GM12878 (cell line): ENCODE data around the gene EMP3. TPM values are rescaled to one million over a fixed set of nuclear protein-coding genes. Genes with fewer than 3 reads are reported as not detected.

Experiments
- ATAC-seq: fragments of 200-7000 bp; cut with Tn5 transposase; 3 replicates; pipeline ENCODE4 v1.9.1; 2020; ENCODE audit warnings: mild to moderate bottlenecking, moderate library complexity
- BruUV-seq: library from RNA; stranded (reverse); fragments of 400-500 nt; replicated peaks from 2 replicates; lab custom pipeline; 2021; lab: Mats Ljungman, UMichigan
- CTCF ChIA-PET: fragments of 300-600 bp; sonication (Branson Sonifier 250); formaldehyde crosslinking; extraction: SDS; loops from one replicate; lab custom pipeline; 2021; ENCODE audit warnings: inconsistent platforms; lab: Yijun Ruan, JAX
- POLR2A ChIA-PET: fragments of 350-600 bp; formaldehyde crosslinking; extraction: SDS; loops from one replicate; lab custom pipeline; 2021; ENCODE audit warnings: inconsistent platforms; lab: Charles Lee
- RAD21 ChIA-PET: fragments of 300-600 bp; sonication (Branson Sonifier 250); formaldehyde crosslinking; loops from one replicate; lab custom pipeline; 2023; ENCODE audit warnings: antibody characterized with exemption; ENCODE audit not compliant: unreplicated experiment; lab: Charles Lee
- SMC1A ChIA-PET: fragments of 300-600 bp; sonication (Branson Sonifier 250); formaldehyde crosslinking; loops from one replicate; lab custom pipeline; 2023; ENCODE audit not compliant: unreplicated experiment, uncharacterized antibody; lab: Charles Lee
- DNase-seq: peaks from one replicate; pipeline ENCODE4 v3.0.0-alpha.2; 2011; ENCODE audit warnings: low read depth, low spot score
- FAIRE-seq: peaks from 3 replicates; lab custom pipeline; 2011; peaks lifted over from hg19 to GRCh38; lab: Jason Lieb, UNC
- H2AFZ ChIP-seq: 2 replicates; pipeline ENCODE4 v1.6.0; 2011; ENCODE audit warnings: low read depth, low read length, control low read depth; ENCODE audit not compliant: control insufficient read depth
- H3K27ac ChIP-seq: 2 replicates; pipeline ENCODE4 v1.5.1; 2011; ENCODE audit warnings: control low read depth; ENCODE audit not compliant: control insufficient read depth, insufficient read depth
- H3K27me3 ChIP-seq, 2 experiments: replicated peaks in 1 of 2; 2 replicates each; pipeline versions ENCODE4 v1.6.0 to v1.6.1; 2011; ENCODE audit warnings: low read length in 1 of 2; ENCODE audit not compliant: control insufficient read depth in 2 of 2, insufficient read depth in 2 of 2
- H3K36me3 ChIP-seq, 2 experiments: 2 replicates each; pipeline ENCODE4 v1.5.1; 2011; ENCODE audit warnings: low read length in 1 of 2; ENCODE audit not compliant: control insufficient read depth in 2 of 2, insufficient read depth in 2 of 2
- H3K4me1 ChIP-seq: 2 replicates; pipeline ENCODE4 v1.6.1; 2011; ENCODE audit warnings: mild to moderate bottlenecking, low read length, moderate library complexity, mixed read lengths; ENCODE audit not compliant: control insufficient read depth, insufficient read depth
- H3K4me2 ChIP-seq: 2 replicates; pipeline ENCODE4 v1.6.0; 2011; ENCODE audit warnings: control low read depth; ENCODE audit not compliant: control insufficient read depth, insufficient read depth
- H3K4me3 ChIP-seq: fragments of 200-600 bp; sonication (generic); 2 replicates; pipeline ENCODE4 v1.5.1; 2016
- H3K79me2 ChIP-seq: 2 replicates; pipeline ENCODE4 v1.6.0; 2011; ENCODE audit warnings: low read length; ENCODE audit not compliant: control insufficient read depth, insufficient read depth
- H3K9ac ChIP-seq: 2 replicates; pipeline ENCODE4 v1.8.0; 2011; ENCODE audit warnings: low read length, control low read depth, mixed read lengths; ENCODE audit not compliant: control insufficient read depth, insufficient read depth
- H3K9me3 ChIP-seq: replicated peaks from 3 replicates; pipeline ENCODE4 v1.5.1; 2011; ENCODE audit warnings: mild to moderate bottlenecking, low read length; ENCODE audit not compliant: control insufficient read depth, insufficient read depth
- H4K20me1 ChIP-seq: 2 replicates; pipeline ENCODE4 v1.6.0; 2011; ENCODE audit not compliant: control insufficient read depth, insufficient read depth
- CBFB ChIP-seq: IDR thresholded peaks from 2 replicates; pipeline ENCODE4 v1.6.1; 2016; ENCODE audit warnings: antibody characterized with exemption, low read depth
- CHD2 ChIP-seq: IDR thresholded peaks from 2 replicates; pipeline ENCODE4 v1.6.1; 2011; ENCODE audit warnings: low read depth, low read length, improper control_type of control experiment, borderline replicate concordance
- KAT2A ChIP-seq: conservative IDR thresholded peaks from 2 replicates; pipeline ENCODE4 v1.6.1; 2011; ENCODE audit warnings: low read depth, low read length; ENCODE audit not compliant: control insufficient read depth
- MYC ChIP-seq: IDR thresholded peaks from 2 replicates; pipeline ENCODE4 v1.6.1; 2011; ENCODE audit warnings: mild to moderate bottlenecking, low read length, moderate library complexity, inconsistent platforms; ENCODE audit not compliant: insufficient read depth, insufficient replicate concordance, insufficient read length, severe bottlenecking
- NFIC ChIP-seq: IDR thresholded peaks from 2 replicates; pipeline ENCODE4 v1.6.1; 2012; ENCODE audit warnings: low read depth, mild to moderate bottlenecking, inconsistent platforms, low read length, moderate library complexity
- POLR2AphosphoS2 ChIP-seq: IDR thresholded peaks from 2 replicates; pipeline ENCODE4 v1.6.1; 2011; ENCODE audit warnings: low read depth, mild to moderate bottlenecking, low read length, improper control_type of control experiment, moderate library complexity
- RB1 ChIP-seq: fragments of 450-650 bp; formaldehyde crosslinking; IDR thresholded peaks from 2 replicates; pipeline ENCODE4 v1.6.1; 2017; ENCODE audit warnings: mild to moderate bottlenecking, borderline replicate concordance
- STAT1 ChIP-seq: fragments of 450-650 bp; conservative IDR thresholded peaks from 2 replicates; pipeline ENCODE4 v1.6.1; 2014; ENCODE audit warnings: antibody characterized with exemption, mild to moderate bottlenecking
- SUPT20H ChIP-seq: IDR thresholded peaks from 2 replicates; pipeline ENCODE4 v1.6.1; 2011; ENCODE audit warnings: low read depth, mild to moderate bottlenecking, low read length, moderate library complexity, borderline replicate concordance; ENCODE audit not compliant: control insufficient read depth
- TAF1 ChIP-seq: IDR thresholded peaks from 2 replicates; pipeline ENCODE4 v1.6.1; 2011; ENCODE audit warnings: mild to moderate bottlenecking, low read depth, low read length, borderline replicate concordance
- TBL1XR1 ChIP-seq: IDR thresholded peaks from 2 replicates; pipeline ENCODE4 v1.6.1; 2012; ENCODE audit warnings: low read depth, low read length, improper control_type of control experiment
- USF2 ChIP-seq: IDR thresholded peaks from 2 replicates; pipeline ENCODE4 v1.6.1; 2011; ENCODE audit warnings: low read depth, low read length, improper control_type of control experiment, borderline replicate concordance
- ZBED1 ChIP-seq: IDR thresholded peaks from 2 replicates; pipeline ENCODE4 v1.6.1; 2016; ENCODE audit warnings: borderline replicate concordance
- ZNF622 ChIP-seq: fragments of 450-650 bp; IDR thresholded peaks from 2 replicates; pipeline ENCODE4 v1.6.1; 2017; ENCODE audit warnings: mild to moderate bottlenecking, inconsistent platforms
- WGBS: methylation state at CpG from one replicate; pipeline ENCODE4 v1.1.6; 2016; ENCODE audit warnings: low lambda C conversion rate; ENCODE audit not compliant: insufficient replicate concordance, insufficient coverage; ENCODE audit errors: missing lambda C conversion rate; 5-methylcytosine and 5-hydroxymethylcytosine counted together
- in situ Hi-C: fragments of 300-500 bp; cut with MboI; formaldehyde crosslinking; loops from 9 replicates; pipeline ENCODE4 v1.14.3; 2018; ENCODE audit warnings: mixed read lengths
- intact Hi-C: fragments of 100-400 bp; cut with micrococcal nuclease; formaldehyde crosslinking; loops from one replicate; pipeline ENCODE4 v1.14.2; 2022; ENCODE audit not compliant: unreplicated experiment
- polyA plus RNA-seq, 11 experiments: library from polyadenylated mRNA; depleted of rRNA in 4 of 11; unstranded in 6 of 11; stranded (reverse) in 5 of 11; fragments of >200 nt; fragmentation: Nextera tagmentation in 4 of 11; fragmentation: Illumina TruSeq in 1 of 11; extraction: Ambion mirVana in 4 of 11; extraction: Trizol in 1 of 11; gene quantifications; 1 replicate in 1 of 11; 2 replicates in 10 of 11; pipeline versions ENCODE4 v1.2.1 to v1.2.3, GENCODE V29; 2011 to 2016; ENCODE audit warnings: inconsistent platforms in 2 of 11, missing spikeins in 2 of 11, low read depth in 1 of 11
- total RNA-seq, 4 experiments: library from RNA; depleted of rRNA in 3 of 4; stranded (reverse); fragments of >200 nt in 3 of 4; fragmentation: Illumina TruSeq in 1 of 4; extraction: Trizol in 1 of 4; gene quantifications; 2 replicates each; pipeline versions ENCODE4 v1.2.1 to v1.2.3, GENCODE V29; 2013 to 2021
- TF ChIP-seq, protein P1 (sequence below): fragments of 450-650 bp; IDR thresholded peaks from 2 replicates; pipeline ENCODE4 v1.6.1; 2017; ENCODE audit warnings: borderline replicate concordance
- TF ChIP-seq, protein P2 (sequence below), 3 experiments: IDR thresholded peaks in 2 of 3; conservative IDR thresholded peaks in 1 of 3; 2 replicates each; pipeline ENCODE4 v1.5.1; 2011; ENCODE audit warnings: low read depth in 3 of 3, low read length in 3 of 3, mild to moderate bottlenecking in 3 of 3, control low read depth in 2 of 3, moderate library complexity in 2 of 3, inconsistent platforms in 1 of 3, mixed read lengths in 1 of 3; ENCODE audit not compliant: control insufficient read depth in 2 of 3, insufficient read depth in 1 of 3; ENCODE audit errors: extremely low read depth in 1 of 3

Gene EMP3
- total and polyA plus RNA-seq, 10 of the 15 experiments (the other 5 are each of a cell fraction or from before 2014, with no cell fraction given), result 53.2 to 224 (median 134) TPM

DNA sequence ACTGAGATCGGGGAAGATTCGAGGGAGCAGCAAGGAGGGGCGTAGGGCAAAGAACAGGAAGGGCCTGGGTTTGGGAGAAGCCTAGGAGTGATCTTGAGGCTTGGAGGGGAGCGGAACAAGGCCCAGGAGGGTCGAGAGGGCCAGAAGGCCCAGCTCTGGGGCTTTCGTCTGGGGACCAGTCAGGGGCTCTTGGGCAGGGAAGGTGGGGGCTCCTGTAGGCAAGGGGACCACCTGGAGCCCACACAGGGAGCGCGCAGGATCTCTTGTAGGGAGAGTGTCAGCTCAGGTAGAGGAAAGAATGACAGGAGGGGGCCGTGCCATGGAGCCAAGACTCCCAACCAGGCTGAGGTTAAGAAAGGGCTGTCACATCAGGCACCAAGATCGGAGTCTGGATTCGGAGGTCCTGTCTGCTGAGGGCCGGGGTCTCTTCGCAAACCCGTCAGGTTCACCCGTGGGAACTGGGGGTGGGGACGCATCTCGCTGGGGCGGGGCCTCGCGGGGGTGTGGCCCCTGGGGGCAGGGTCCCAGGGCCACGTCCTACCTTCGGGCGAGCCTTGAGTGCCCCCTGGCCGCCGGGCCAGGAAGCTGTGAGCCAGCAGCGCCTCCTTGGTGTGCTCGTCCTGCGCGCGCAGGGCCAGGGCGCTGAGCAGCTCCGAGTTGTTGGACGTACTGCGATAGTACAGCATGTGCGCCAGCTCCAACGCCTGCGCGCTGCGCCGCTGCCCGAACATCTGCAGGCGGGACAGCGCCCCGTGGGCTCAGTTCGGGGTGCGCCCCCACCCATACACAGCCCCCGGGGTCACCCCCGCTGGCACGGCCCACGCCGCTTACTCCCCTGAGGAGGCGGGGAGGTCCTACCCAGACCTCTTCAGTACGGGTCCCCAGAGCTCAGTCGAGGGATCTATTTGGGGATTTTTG lies 8.4 kb downstream of the EMP3 start (continued):
- TF ChIP-seq TAF1 (no peak), USF2 (no peak)

- Histone ChIP-seq H3K27ac (no peak overlapping the region), H3K4me3 (no peak overlapping the region), H3K27me3 (no peaks in the 10 kb centered on the region), H3K79me2 (no peaks in the 10 kb centered on the region), H3K9me3 (no peaks in the 10 kb centered on the region), H3K9ac (no peak overlapping the region)
- no peak for DNase-seq
- intact Hi-C loops, result no loop called here
- FAIRE-seq, result no peak
- CTCF ChIA-PET, result interaction anchor here (1.0 to 1.3 kb wide), 2 partner anchors 20 to 246 kb away, joined by 4 read pairs; no protein-coding TSS in a partner anchor
- RAD21 ChIA-PET, result no interaction called here
- SMC1A ChIA-PET, result interaction anchor here (1.4 kb wide), 1 partner anchor 246 kb away, joined by 6 read pairs; no protein-coding TSS in a partner anchor
- 86% methylated on average over 14 of the region's 14 CpGs for WGBS
- TF ChIP-seq, protein P1, sequence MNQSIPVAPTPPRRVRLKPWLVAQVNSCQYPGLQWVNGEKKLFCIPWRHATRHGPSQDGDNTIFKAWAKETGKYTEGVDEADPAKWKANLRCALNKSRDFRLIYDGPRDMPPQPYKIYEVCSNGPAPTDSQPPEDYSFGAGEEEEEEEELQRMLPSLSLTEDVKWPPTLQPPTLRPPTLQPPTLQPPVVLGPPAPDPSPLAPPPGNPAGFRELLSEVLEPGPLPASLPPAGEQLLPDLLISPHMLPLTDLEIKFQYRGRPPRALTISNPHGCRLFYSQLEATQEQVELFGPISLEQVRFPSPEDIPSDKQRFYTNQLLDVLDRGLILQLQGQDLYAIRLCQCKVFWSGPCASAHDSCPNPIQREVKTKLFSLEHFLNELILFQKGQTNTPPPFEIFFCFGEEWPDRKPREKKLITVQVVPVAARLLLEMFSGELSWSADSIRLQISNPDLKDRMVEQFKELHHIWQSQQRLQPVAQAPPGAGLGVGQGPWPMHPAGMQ, result no peak
- no peak for TF ChIP-seq STAT1
- no peak for TF ChIP-seq ZNF622
- TF ChIP-seq KAT2A, result no peak
- TF ChIP-seq CBFB, result no peak
- no peak for TF ChIP-seq SUPT20H
- TF ChIP-seq, protein P2, sequence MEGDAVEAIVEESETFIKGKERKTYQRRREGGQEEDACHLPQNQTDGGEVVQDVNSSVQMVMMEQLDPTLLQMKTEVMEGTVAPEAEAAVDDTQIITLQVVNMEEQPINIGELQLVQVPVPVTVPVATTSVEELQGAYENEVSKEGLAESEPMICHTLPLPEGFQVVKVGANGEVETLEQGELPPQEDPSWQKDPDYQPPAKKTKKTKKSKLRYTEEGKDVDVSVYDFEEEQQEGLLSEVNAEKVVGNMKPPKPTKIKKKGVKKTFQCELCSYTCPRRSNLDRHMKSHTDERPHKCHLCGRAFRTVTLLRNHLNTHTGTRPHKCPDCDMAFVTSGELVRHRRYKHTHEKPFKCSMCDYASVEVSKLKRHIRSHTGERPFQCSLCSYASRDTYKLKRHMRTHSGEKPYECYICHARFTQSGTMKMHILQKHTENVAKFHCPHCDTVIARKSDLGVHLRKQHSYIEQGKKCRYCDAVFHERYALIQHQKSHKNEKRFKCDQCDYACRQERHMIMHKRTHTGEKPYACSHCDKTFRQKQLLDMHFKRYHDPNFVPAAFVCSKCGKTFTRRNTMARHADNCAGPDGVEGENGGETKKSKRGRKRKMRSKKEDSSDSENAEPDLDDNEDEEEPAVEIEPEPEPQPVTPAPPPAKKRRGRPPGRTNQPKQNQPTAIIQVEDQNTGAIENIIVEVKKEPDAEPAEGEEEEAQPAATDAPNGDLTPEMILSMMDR (IDR thresholded peaks at IDR 0.05 in 2 of 3, conservative IDR thresholded peaks at IDR 0.05 in 1 of 3; ENCODE audit: control insufficient read depth in 2 of 3, extremely low read depth in 1 of 3, insufficient read depth in 1 of 3, low read depth in 3 of 3, low read length in 3 of 3), result no peak
- no peak for TF ChIP-seq MYC
- TF ChIP-seq CHD2, result no peak
- TF ChIP-seq NFIC, result no peak
- no peak for TF ChIP-seq RB1
- TF ChIP-seq ZBED1, result no peak
- TF ChIP-seq TBL1XR1, result no peak
- no peak for TF ChIP-seq POLR2AphosphoS2
- TF ChIP-seq, all 136 proteins: peak for 0
- H3K4me2 ChIP-seq, result no peak overlapping the region
- H2AFZ ChIP-seq, result no peak overlapping the region
- BruUV-seq, result no TSS peak
- in situ Hi-C loops, result no loop called here
- no peak for ATAC-seq
- no peaks in the 10 kb centered on the region for H4K20me1 ChIP-seq
- POLR2A ChIA-PET, result no interaction called here
- H3K4me1 ChIP-seq, result peaks cover 5% of the 10 kb centered on the region
- H3K36me3 ChIP-seq, result peaks cover 0 to 2% of the 10 kb centered on the region in 2 experiments; a peak in 2 of 4 replicates
Observed at GRCh38 chr19:48338253-48338755, 13.0 kb downstream of the EMP3 start.
